ENCODE results near the gene TRIM7.
A peak's percentile ranks its signal among the peaks of the same experiment; 100 is the strongest.

DNA sequence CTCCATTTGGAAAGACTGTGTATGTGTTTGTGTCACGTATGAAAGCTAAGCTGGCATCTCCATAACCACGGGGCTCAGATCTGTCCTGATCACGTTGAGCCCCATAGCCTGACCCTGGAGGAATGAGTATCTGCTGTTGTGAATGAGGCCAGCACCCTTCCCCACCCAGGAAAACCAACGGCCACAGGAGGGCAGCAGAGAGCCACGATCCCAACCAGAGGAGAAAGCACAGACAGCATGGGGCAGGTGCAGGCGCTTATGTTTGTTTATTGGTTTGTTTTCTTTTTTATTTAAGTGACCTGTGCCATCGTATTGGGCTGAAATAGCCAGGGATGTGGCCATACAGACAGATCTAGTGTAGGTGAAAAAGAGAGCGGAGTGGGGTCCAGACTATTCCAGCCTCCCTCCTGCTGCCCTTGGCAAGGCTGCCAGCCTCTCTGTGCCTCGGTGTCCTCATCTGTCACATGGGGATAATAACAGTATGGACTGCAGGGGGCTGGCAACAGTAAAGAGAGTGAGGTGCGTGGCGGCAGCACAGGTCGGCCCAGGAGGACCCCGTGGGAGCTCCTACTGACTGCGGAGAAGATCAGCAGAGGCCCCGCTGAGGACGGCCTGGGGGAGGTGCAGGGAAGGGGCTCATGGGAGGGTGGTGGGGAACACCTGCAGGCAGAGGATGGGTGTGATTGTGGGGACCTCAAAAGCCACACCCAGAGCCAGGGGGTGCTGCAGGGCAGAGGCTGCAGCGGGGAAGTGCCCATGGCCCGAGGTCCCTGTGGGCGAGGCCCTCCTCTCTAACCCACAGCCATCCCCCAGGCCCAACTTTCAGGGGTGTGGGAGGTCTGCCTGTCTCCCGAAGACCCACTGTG lies 45.5 kb downstream of the TRIM7 start:
- TF ChIP-seq, protein P1, sequence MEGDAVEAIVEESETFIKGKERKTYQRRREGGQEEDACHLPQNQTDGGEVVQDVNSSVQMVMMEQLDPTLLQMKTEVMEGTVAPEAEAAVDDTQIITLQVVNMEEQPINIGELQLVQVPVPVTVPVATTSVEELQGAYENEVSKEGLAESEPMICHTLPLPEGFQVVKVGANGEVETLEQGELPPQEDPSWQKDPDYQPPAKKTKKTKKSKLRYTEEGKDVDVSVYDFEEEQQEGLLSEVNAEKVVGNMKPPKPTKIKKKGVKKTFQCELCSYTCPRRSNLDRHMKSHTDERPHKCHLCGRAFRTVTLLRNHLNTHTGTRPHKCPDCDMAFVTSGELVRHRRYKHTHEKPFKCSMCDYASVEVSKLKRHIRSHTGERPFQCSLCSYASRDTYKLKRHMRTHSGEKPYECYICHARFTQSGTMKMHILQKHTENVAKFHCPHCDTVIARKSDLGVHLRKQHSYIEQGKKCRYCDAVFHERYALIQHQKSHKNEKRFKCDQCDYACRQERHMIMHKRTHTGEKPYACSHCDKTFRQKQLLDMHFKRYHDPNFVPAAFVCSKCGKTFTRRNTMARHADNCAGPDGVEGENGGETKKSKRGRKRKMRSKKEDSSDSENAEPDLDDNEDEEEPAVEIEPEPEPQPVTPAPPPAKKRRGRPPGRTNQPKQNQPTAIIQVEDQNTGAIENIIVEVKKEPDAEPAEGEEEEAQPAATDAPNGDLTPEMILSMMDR (IDR thresholded peaks at IDR 0.05): peak; percentile 96
- TF ChIP-seq EZH2 (IDR thresholded peaks at IDR 0.05; ENCODE audit: borderline replicate concordance, insufficient read depth, low read depth, low read length, poor library complexity, severe bottlenecking): no peak
